GM19463 (cell line): ENCODE measurements around the gene GPR18.
"Not testable (repeated sequence)": the region's sequence is repeated elsewhere in the genome, so short reads cannot be mapped to it uniquely, and the experiment has no call there.

Source experiments
- ATAC-seq: cut with Tn5 transposase; IDR thresholded peaks from one replicate; pipeline ENCODE4 v1.9.1; 2021; ENCODE audit warnings: mild to moderate bottlenecking, moderate library complexity; ENCODE audit not compliant: unreplicated experiment

Gene GPR18

DNA sequence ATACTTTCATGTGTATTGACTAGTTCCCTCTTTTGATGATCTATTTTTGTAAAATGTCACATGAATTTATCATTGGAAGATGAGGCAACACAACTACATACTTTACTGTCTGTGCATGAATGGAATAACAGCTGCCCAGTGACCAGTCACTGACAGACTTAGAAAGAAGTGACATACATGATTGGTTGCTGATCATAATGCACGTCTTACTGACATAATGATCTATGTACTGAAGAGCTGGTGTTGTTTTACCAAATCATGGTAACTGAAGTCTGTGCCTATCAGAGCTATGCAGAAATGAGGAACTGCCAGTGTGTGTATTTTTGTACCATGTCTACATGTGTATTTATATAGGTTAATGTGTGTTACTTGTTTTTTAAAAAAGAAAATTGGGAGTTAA, 26.5 kb downstream of the GPR18 start:
- no peak for ATAC-seq

DNA sequence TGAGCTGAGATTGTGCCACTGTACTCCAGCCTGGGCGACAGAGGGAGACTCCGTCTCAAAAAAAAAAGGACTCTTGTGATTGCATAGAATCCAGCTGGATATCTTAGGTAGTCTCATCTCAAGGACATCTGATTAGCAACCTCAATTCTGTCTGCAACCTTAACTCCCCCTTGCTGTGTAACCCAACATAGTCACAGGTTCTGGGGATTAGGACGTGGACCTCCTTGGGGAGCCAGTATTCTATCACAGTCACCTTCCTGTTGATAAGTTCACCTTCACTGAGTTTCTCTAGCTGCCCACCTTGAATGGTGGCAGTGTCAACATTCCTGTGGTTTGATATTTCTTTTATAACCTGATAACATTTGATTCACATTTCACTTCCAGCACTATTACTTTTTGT, 27.2 kb downstream of the GPR18 start:
- no peak for ATAC-seq

DNA sequence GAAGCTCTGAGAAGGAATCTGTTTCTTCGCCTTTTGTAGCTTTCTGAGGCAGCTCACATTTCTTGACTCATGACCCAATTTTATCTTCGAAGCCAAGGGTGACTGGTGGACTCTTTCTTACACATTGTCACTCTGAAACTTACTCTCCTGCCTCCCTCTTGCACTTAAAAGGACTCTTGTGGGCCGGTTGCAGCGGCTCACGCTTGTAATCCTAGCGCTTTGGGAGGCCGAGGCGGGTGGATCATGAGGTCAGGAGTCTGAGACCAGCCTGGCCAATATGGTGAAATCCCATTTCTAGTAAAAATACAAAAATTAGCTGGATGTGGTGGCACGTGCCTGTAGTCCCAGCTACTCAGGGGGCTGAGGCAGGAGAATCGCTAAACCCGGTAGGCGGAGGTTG, 27.6 kb downstream of the GPR18 start:
- ATAC-seq = not testable (repeated sequence)

DNA sequence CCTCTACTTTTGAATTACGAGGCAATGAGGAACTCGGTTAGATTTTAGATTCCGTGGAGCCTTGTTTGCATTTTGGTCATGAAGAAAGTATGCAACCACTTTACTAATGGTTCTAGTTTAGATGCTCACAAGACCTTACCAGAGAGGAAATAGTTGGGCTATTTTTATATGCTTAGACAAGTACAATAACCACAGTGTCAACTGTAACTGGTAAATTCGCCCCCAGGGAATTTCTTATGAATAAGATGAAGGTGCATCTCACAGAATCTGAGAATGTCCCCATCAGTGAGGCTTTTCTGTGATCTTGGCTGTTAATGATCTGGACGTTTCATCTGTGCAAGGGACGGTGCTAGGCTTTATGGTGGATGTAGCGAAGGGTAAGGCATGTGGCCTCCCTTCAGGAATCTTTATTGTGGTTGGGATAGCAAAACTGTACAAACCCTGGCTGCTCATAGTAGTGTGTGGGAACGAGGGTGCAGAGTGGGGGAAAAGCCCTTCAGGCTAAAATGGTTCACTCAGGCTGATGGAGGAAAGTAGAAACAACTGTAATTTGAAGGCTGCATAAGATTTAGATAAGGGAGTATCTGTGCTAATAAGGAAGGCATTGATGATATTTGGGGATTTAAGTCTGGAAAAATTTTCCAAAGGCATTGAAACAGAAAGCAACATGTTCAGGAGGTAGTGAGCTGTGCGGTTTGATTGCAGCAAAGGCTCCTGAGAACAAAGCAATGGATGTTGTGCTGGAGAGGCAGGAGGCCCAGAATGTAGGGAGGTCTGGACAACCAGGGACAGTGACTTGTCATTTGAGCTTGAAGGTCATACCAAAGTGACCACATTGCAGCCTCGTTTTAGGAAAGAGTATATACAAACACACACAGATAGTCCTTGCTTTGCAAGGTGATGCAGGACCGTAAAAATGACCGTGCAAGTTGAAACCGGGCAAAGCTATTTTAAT, 29.2 kb downstream of the GPR18 start:
- ATAC-seq = peak; percentile 92

DNA sequence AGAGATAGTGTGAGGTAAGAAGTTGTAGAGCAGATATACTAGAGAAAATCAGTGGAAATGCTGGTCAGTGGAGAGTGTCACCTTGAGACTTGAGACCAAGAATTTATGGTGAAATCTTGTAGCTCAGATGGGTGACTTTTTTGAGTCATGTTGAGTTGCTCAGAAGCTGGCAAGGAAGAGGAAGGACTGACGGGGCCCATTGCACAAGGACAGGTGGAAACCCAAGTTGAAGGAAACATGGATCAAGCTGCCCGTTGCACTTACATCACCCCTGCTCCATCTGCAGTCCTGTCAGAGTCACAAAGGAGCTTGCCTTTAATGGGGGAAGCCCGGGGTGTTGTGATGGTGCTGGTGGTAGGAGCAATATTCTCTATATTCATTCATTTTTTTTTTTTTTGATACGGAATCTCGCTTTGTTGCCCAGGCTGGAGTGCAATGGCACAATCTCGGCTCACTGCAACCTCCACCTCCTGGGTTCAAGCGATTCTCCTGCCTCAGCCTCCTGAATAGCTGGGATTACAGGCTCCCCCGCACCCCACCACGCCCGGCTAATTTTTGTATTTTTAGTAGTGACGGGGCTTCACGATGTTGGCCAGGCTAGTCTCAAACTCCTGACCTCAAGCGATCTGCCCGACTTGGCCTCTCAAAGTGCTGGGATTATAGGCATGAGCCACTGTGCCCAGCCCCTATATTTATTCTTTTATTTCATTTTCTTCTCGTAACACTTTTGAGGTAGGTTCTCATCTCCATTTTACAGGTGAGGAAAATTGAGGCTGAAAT, 30.1 kb downstream of the GPR18 start:
- no peak for ATAC-seq

DNA sequence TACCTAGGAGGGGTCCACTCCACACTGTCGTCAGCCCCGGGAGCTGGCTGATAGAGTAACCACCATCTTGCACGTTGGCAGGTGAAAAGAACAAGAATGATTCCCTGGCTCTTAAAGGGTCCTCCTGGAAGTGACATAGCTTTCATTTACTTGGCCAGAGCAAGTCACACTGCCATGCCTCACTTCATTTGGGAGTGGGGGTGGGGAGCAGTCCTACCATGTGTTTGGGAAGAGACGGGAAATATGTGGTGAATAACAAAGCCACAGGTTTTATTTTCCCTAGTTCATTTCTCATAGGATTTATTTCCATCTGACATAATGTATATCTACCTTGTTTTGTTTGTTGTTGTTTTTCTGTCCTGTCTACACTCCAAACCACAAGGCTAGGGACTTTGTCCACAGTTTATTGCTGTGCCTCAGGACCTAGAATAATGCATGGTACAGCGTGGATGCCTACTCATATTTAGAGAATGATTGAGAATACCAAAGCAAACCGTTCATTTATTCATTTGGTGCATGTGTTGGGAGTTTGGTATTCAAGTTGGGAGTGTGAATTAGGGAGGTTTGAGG, 30.8 kb downstream of the GPR18 start:
- no peak for ATAC-seq

DNA sequence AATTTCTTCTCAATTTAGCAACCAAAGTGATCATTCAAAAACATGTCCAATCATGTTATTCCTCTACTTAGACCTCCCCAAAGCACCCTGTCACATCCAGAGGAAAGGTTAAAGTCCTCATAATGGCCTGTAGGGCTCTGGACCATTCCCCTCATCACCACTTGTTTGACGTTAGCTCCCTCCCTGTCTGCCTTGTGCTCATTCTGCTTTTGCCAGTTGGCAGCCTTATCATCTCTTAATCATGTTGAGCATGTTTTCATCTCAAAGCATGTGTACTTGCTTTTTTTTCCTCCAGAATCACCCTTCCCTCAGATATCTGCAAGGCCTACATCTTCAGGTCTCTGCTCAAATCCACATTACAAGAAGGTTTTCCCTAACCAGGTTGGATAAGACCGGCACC, 31.7 kb downstream of the GPR18 start:
- no peak for ATAC-seq

DNA sequence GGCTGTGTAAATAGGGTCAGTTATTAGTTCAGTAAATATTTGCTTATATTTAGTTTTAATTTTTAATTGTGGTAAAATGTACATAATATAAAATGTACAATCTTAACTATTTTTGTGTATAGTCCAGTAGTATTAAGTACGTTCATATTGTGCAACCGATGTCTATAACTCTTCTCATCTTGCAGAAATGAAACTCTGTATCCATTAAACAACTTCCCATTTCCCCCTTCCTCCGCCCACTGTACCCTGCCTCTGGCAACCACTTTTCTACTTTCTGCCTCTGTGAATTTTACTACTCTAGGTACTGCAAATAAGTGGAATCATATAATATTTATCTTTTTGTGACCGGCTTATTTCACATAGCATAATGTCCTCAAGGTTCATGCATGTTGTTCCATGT, 33.1 kb downstream of the GPR18 start:
- ATAC-seq = no peak

DNA sequence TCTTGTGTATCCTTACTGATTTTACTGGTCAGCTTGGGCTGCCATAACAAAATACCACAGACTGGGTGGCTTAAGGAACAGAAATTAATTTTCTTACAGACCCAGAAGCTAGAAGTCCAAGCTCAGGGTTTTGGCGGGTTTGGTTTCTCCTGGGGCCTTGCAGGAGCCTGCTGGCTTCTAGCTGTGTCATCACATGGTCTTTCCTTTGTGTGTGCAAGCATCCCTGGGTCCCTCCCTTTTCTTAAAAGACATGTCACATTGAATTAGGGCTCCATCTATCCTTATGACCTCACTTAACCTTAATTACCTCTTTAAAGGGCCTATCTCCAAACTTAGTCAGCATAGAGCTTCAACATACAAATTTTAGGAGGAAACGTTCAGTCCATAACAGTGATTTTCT, 34.2 kb downstream of the GPR18 start:
- ATAC-seq = no peak

DNA sequence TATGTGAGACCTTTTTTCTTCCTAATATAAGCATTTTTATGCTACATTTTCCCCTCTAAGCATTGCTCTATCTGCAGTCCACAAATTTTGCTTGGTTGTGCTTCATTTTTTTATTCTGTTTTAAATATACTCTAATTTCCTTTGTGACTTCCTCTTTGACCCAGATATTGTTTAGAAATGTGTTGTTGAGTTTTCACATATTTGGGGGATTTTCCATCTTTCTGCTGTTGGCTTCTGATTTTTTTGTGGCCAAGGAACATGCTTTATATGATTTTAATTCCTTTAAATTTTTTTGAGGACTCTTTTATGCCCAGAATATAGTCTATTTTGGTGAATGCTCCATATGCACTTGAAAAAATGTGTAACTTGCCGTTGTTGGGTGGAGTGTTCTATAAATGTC, 34.6 kb downstream of the GPR18 start:
- ATAC-seq = no peak

DNA sequence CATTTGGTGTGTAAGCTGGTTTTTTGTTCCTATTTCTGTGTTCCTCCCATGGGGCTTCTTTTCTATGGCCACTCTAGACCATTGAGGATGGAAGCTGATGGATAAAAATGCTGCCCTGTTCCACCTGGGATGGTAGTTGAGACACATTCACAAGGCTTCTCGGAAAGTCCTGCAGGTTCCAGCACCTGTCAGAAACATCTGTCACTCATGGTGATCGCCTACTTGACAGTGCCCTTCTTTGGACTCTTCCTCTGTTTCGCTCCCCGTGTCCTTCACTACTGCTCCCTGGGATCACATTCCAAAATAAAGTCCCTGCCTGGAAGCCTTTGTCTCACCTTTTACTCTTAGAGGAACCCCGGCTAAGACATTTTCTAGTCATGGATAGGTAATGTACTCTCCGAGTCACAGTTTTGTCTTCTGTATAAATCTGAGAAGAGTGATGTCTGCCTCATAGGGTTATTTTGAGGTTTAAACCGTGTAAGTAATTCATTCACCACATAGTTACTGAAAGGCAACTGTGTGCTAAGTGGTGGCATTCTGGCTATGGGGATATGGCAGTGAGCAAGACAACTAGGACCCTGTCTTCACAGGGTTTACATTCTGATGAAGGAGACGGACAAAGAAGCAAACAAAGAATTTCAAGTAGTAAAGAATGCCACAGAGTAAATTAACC, 36.5 kb downstream of the GPR18 start:
- ATAC-seq = no peak

DNA sequence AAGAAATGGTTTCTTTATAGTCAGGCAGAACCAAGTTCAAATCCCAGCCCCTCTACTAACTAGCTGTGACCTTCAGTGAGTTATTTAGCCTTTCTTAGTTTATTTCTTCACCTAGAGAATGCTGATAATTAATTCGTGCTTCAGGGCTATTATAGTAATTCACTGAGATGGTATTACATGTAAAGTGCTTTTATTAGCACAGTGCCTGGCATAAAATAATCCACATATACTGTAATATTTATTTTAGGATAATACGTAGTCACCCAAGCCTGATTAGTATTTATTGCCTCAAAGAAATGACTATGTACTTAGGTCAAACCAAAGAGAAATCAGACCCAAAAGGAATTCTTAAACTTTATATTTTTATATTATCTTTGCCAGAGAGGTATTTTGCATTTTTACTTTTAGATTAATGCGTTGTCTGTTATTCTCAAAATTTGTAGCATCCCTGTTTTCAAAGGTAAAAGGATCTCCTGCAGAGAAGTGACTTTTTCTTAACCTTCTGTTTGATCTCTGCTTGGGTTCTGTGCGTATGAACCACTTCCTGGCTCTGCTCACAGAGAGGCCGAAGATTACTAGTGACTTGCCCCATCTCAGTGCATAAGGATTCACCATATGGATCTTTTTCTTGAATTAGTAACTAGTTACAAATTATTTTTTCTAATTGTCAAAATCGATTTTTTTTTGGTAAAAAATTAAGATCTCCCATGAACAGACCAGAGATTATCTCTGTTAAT, 37.8 kb downstream of the GPR18 start:
- no peak for ATAC-seq

DNA sequence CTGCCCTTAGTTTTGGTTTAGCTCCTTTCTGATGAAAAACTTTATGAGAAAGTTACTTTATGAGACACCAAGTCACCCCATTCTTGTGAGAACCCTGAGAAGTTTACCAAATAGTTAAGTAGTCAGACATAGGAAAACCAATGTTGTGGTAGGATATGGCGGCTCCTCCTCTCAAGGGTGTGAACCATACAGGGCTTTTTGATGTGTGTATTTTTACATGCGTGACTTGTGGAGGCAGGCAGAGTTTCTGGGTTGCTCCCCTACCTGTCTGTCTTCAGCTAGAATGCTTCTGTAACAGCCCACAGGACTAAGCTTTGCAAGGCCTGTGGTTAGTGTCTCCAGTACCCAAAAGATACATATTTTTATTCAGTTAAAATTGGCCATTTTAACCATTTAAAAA, 39.2 kb downstream of the GPR18 start:
- no peak for ATAC-seq

DNA sequence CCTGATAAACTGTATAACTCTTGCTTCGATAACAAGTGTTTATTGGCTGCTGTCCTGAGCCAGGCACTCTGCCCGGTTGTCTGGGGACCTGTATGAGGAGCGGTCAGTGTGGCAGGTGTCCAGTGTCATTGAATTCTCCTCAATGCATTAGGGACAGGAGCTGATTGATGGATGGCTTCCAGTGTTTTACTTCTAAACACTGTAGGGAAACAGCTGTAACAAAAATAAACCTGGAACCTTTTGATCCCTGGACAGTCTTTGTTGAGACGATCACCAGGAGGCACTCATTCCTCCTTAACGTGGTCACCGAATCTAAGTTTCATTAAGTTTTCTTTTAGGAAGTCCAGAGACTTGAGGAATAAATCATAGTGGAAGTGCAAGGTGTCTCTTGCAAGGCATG, 39.6 kb downstream of the GPR18 start:
- no peak for ATAC-seq

DNA sequence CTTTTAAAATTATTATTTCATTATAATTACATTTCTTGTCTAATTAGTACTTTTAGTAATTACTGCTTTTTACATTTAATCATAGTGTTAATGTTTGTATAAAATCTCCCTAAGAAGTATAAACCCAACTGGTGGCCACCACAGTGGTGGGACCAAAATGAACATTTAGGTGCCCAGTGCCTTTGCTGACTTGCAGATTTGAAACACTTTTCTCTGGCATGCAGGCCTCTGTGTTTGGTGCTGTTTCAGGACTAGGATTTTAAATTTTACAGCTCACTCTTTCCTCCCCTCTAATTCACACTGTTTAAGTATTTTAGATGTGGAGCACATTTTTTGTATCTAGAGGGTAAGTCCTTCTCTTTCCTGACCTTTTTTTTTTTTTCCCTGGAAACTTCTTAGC, 40.1 kb downstream of the GPR18 start:
- ATAC-seq = no peak

DNA sequence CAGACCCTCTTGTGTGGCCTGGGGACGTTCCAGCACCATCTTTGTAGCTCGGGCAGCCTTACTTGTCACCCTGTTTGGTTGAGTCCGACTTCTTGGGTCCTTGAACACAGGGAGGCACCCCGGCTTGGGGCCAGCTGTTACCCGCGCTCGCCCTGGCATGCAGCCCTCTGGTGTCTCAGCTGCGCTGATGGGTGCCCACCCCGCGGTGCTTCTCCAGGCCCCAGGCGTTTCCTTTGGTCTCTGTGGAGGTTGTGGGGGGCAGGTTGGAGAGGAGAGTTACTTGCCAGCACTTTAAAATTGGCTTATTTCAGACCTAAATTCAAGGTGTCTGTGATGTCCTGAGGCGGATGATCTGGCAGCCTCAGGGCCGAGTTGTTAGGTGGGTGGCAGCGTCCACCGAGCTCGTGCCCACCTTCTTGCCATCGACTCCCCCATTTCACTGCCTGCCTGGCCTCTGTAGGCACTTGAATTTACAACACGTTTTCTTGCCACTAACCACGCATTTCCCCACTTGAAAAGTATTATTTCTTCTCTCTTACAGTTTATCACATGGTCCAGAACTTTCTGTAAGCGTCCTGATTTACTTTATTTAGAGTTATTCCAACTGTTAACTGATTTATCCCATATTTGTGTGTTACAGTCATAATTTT, 40.6 kb downstream of the GPR18 start:
- no peak for ATAC-seq

DNA sequence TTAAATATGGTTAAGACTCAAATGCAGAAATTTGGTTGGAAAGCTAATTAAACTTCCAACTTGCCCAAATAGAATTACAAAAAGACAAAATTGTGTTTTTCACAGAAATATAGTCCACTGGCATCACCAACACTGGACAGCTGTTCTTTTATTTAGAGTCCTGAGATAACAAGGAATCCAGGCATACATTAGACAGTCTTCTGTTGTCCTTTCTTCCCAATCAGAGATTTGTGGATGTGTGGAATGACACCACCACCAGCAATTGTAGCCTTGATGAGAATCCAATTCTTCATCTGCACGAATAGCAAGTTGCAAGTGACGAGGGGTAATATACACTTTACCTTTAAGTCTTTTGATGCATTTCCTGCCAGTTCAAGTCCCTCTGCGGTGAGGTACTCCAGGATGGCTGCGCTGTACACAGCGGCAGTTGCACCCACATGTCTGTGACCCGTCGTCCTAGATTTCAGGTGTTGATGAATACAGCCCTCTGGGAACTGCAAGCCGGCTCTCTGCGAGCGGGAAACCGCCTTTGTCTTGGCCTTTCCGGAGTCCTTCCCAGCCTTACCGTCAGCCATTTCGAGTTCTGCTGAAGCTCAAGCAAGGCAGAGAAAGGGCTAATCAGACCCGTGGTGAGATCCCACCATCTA, 42.9 kb downstream of the GPR18 start:
- ATAC-seq = no peak

DNA sequence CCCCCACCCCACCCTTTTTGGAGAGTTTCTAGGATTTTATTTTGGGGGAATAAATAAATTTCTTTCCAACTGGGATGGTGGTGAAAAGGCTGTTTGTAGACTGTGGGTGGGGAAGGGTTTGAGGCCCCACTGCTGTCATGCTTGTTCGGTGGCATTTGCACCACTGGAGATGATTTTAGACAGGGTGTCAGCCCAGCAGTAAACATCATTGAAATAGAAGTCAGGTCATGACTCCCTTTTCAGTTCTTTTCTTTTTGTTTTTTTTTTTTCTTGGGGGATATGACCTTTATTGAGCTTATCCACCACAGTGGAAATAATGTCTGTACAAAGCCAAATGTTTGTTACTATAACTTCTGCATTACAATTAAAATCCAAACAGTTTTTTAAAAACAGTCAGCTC, 43.4 kb downstream of the GPR18 start:
- ATAC-seq = no peak

DNA sequence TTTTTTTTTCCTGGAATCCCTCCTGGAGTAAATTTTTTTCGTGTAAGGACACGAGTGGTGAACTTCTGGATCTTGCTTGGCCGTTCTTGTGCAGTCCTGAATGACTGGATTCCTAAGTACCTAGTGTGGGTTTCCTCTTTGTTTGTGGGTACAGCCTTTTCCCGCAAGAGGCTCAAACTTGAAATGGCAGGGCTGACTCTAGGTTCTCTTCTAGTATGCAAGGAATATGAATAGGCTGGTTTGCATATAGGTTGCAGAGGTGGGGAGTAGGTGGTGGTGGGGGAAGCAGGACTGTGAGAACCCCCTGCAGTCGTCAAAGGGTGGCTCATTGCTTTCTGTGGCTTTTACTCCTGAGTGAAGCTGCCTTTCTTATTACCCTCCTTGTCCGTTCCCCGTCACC, 43.9 kb downstream of the GPR18 start:
- peak; percentile 68 for ATAC-seq
